B cell (primary cell): ENCODE measurements around the gene ADGRV1. TPM values are rescaled to one million over a fixed set of nuclear protein-coding genes. Genes with fewer than 3 reads are reported as not detected.

Experiments
- ATAC-seq: fragments of 200-7000 bp; cut with Tn5 transposase; one replicate; pipeline ENCODE4 v1.10.0; 2021; ENCODE audit warnings: low read depth, mild to moderate bottlenecking, moderate number of reproducible peaks, moderate library complexity
- CTCF ChIA-PET: fragments of 350-600 bp; sonication (Branson Sonifier 250); formaldehyde crosslinking; loops from one replicate; lab custom pipeline; 2021; ENCODE audit warnings: antibody characterized with exemption, inconsistent platforms; lab: Charles Lee
- POLR2A ChIA-PET: fragments of 350-600 bp; sonication (Branson Sonifier 250); formaldehyde crosslinking; loops from one replicate; lab custom pipeline; 2021; ENCODE audit warnings: antibody characterized with exemption; lab: Charles Lee
- DNase-seq: peaks from one replicate; pipeline ENCODE4 v3.0.0; 2013
- H2AFZ ChIP-seq: 2 replicates; pipeline ENCODE4 v1.6.1; 2012; ENCODE audit warnings: mild to moderate bottlenecking, low read depth, low read length; ENCODE audit not compliant: insufficient read depth, poor library complexity, severe bottlenecking
- H3K27ac ChIP-seq, 2 donors: 1 replicate in 1 of 2; 2 replicates in 1 of 2; pipeline ENCODE4 v1.5.1; 2012 to 2013; ENCODE audit warnings: low read length in 2 of 2, mild to moderate bottlenecking in 2 of 2, moderate library complexity in 1 of 2
- H3K27me3 ChIP-seq, 4 experiments: fragments of 200-600 bp in 1 of 4; sonication (generic) in 1 of 4; replicated peaks in 1 of 4; 1 replicate in 2 of 4; 2 replicates in 2 of 4; pipeline versions ENCODE4 v1.6.1 to v1.7.0; 2013 to 2016; ENCODE audit warnings: low read length in 3 of 4, mild to moderate bottlenecking in 2 of 4, mixed read lengths in 1 of 4, moderate library complexity in 1 of 4; ENCODE audit not compliant: insufficient read depth in 4 of 4, control insufficient read depth in 3 of 4; ENCODE audit errors: control extremely low read depth in 1 of 4
- H3K36me3 ChIP-seq, 2 experiments: replicated peaks in 1 of 2; 1 replicate in 1 of 2; 2 replicates in 1 of 2; pipeline versions ENCODE4 v1.6.1 to v1.7.1; 2013; ENCODE audit warnings: low read length in 1 of 2; ENCODE audit not compliant: insufficient read depth in 2 of 2, control insufficient read depth in 1 of 2; ENCODE audit errors: control extremely low read depth in 1 of 2, extremely low read depth in 1 of 2
- H3K4me1 ChIP-seq, 2 donors: fragments of 200-600 bp in 1 of 2; sonication (generic) in 1 of 2; 1 replicate in 1 of 2; 2 replicates in 1 of 2; pipeline versions ENCODE4 v1.5.1 to v1.6.1; 2013 to 2017; ENCODE audit warnings: low read length in 2 of 2; ENCODE audit not compliant: control insufficient read depth in 2 of 2, insufficient read depth in 2 of 2
- H3K4me2 ChIP-seq: replicated peaks from 2 replicates; pipeline ENCODE3; 2012; ENCODE audit warnings: mild to moderate bottlenecking, low read depth, low read length; ENCODE audit not compliant: poor library complexity, severe bottlenecking
- H3K4me3 ChIP-seq, 5 experiments: fragments of 200-600 bp in 1 of 5; sonication (generic) in 1 of 5; 1 replicate in 3 of 5; 2 replicates in 2 of 5; pipeline versions ENCODE4 v1.5.1 to v1.7.0; 2011 to 2016; ENCODE audit warnings: low read length in 4 of 5, mild to moderate bottlenecking in 4 of 5, low read depth in 2 of 5, control low read depth in 1 of 5, moderate library complexity in 1 of 5; ENCODE audit not compliant: insufficient read depth in 1 of 5; ENCODE audit errors: control extremely low read depth in 1 of 5, extremely low read depth in 1 of 5
- H3K79me2 ChIP-seq: fragments of 200-600 bp; sonication (generic); one replicate; pipeline ENCODE4 v1.6.0; 2016; ENCODE audit warnings: low read length; ENCODE audit not compliant: control insufficient read depth, insufficient read depth
- H3K9ac ChIP-seq: fragments of 200-600 bp; sonication (generic); 2 replicates; pipeline ENCODE4 v1.6.1; 2017; ENCODE audit warnings: mild to moderate bottlenecking, low read length, moderate library complexity
- H3K9me3 ChIP-seq, 3 donors: one replicate each; pipeline versions ENCODE4 v1.6.1 to v1.7.1; 2013; ENCODE audit warnings: low read length in 2 of 3; ENCODE audit not compliant: control insufficient read depth in 2 of 3, insufficient read depth in 1 of 3; ENCODE audit errors: control extremely low read depth in 1 of 3
- H4K20me1 ChIP-seq: 2 replicates; pipeline ENCODE4 v1.6.0; 2012; ENCODE audit warnings: mild to moderate bottlenecking, low read length; ENCODE audit not compliant: insufficient read depth, control insufficient read depth, poor library complexity, severe bottlenecking
- H3K27ac Mint-ChIP-seq: one replicate; pipeline ENCODE4 v1.8.0; 2021; ENCODE audit warnings: mixed read lengths
- H3K27me3 Mint-ChIP-seq: one replicate; pipeline ENCODE4 v1.8.0; 2021; ENCODE audit warnings: mixed read lengths
- H3K4me1 Mint-ChIP-seq: one replicate; pipeline ENCODE4 v1.8.0; 2021; ENCODE audit warnings: mixed read lengths
- H3K4me3 Mint-ChIP-seq: one replicate; pipeline ENCODE4 v1.8.0; 2021; ENCODE audit warnings: mixed read lengths
- H3K9me3 Mint-ChIP-seq: one replicate; pipeline ENCODE4 v1.8.0; 2022; ENCODE audit warnings: mixed read lengths; ENCODE audit not compliant: insufficient read depth
- EZH2 ChIP-seq: IDR thresholded peaks from 2 replicates; pipeline ENCODE4 v1.6.1; 2012; ENCODE audit warnings: borderline replicate concordance, low read depth, mild to moderate bottlenecking, moderate library complexity, low read length; ENCODE audit not compliant: insufficient read depth, poor library complexity, severe bottlenecking
- WGBS: methylation state at CpG from one replicate; pipeline ENCODE4 v1.1.5; 2013; ENCODE audit warnings: missing lambda C conversion rate; ENCODE audit not compliant: insufficient coverage; 5-methylcytosine and 5-hydroxymethylcytosine counted together
- intact Hi-C: fragments of 100-400 bp; cut with micrococcal nuclease; formaldehyde crosslinking; loops from one replicate; pipeline ENCODE4 v1.10.0; 2022
- polyA plus RNA-seq: library from polyadenylated mRNA; depleted of rRNA; stranded (reverse); fragments of >200 nt; gene quantifications from 2 replicates; pipeline ENCODE4 v1.2.3, GENCODE V29; 2012
- total RNA-seq, 2 donors: library from RNA; stranded (reverse); fragments of 120-200 nt in 1 of 2; gene quantifications; 1 replicate in 1 of 2; 2 replicates in 1 of 2; pipeline versions ENCODE4 v1.2.3 to v1.2.4, GENCODE V29; 2013 to 2022
- TF ChIP-seq, protein P1 (sequence below): fragments of 200-600 bp; IDR thresholded peaks from one replicate; pipeline ENCODE4 v1.8.0; 2022; ENCODE audit warnings: antibody characterized with exemption, mild to moderate bottlenecking

The ADGRV1 gene
- total and polyA plus RNA-seq, 2 donors (not counting 1 experiment from before 2014, with no cell fraction given): 0.07 TPM; not detected in 1

GRCh38 chr5:91110686-91111085 lies 552.1 kb downstream of the ADGRV1 start:
- no peaks in the 10 kb centered on the region for H3K4me1 ChIP-seq
- H4K20me1 ChIP-seq: no peaks in the 10 kb centered on the region
- CTCF ChIA-PET: no interaction called here
- Mint-ChIP-seq H3K27ac (no peak overlapping the region), H3K4me1 (no peaks in the 10 kb centered on the region), H3K27me3 (peaks cover 3% of the 10 kb centered on the region), H3K9me3 (no peaks in the 10 kb centered on the region), H3K4me3 (no peak overlapping the region)
- no peak overlapping the region for H2AFZ ChIP-seq
- H3K27me3 ChIP-seq: peaks cover 0 to 3% (median 0%) of the 10 kb centered on the region in 4 experiments
- TF ChIP-seq, protein P1, sequence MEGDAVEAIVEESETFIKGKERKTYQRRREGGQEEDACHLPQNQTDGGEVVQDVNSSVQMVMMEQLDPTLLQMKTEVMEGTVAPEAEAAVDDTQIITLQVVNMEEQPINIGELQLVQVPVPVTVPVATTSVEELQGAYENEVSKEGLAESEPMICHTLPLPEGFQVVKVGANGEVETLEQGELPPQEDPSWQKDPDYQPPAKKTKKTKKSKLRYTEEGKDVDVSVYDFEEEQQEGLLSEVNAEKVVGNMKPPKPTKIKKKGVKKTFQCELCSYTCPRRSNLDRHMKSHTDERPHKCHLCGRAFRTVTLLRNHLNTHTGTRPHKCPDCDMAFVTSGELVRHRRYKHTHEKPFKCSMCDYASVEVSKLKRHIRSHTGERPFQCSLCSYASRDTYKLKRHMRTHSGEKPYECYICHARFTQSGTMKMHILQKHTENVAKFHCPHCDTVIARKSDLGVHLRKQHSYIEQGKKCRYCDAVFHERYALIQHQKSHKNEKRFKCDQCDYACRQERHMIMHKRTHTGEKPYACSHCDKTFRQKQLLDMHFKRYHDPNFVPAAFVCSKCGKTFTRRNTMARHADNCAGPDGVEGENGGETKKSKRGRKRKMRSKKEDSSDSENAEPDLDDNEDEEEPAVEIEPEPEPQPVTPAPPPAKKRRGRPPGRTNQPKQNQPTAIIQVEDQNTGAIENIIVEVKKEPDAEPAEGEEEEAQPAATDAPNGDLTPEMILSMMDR: no peak
- TF ChIP-seq EZH2: no peak
- intact Hi-C loops: no loop called here
- H3K79me2 ChIP-seq: no peaks in the 10 kb centered on the region
- H3K9me3 ChIP-seq: no peaks in the 10 kb centered on the region
- H3K9ac ChIP-seq: no peak overlapping the region
- H3K36me3 ChIP-seq: no peaks in the 10 kb centered on the region
- ATAC-seq (no peak), DNase-seq (no peak)
- no peak overlapping the region for H3K27ac ChIP-seq
- POLR2A ChIA-PET: no interaction called here
- H3K4me3 ChIP-seq: no peak overlapping the region
- WGBS: 68% methylated on average over 3 of the region's 5 CpGs
- H3K4me2 ChIP-seq: no peak overlapping the region

DNA sequence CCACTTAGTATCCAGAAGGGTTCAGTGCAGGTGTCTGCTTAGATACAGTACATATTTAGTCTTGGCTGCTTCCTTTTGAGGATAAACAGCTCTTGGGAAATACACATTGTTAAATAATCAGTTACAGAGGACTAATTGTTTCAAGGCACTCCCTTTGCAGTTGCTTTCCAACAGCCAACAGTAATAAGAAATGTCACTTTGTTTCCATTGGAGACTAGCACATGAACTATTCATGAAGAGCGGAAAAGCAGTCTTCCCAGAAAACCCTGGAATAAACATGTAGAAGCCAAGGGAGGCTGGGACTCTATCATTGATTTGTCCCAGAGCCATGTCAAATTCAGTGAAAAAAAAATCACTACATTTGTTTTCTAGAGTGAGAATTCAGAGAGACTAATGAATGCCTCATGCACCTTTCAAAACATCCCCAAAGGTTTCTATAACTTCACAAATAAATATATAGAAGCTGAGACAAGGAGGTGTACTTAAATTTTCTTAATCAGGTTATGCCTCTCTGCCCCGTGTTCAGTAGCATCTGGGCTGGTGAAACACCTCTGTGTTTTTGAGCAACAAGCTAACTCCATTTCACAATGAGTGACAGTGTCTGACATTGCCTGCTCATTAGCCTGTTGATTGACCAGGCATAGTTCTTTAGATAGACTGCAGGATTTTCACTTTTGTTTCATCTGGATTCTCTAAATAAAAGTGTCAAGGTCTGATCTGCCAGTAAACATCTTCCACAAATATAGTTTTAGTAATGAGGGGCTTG lies 553.1 kb downstream of the ADGRV1 start:
- Histone ChIP-seq H3K27me3 (peaks cover 0 to 3% (median 0%) of the 10 kb centered on the region in 4 experiments), H3K79me2 (no peaks in the 10 kb centered on the region), H3K4me3 (no peak overlapping the region), H2AFZ (no peak overlapping the region), H3K4me1 (no peaks in the 10 kb centered on the region), H3K9me3 (no peaks in the 10 kb centered on the region), H3K9ac (no peak overlapping the region), H4K20me1 (no peaks in the 10 kb centered on the region), H3K4me2 (no peak overlapping the region), H3K36me3 (no peaks in the 10 kb centered on the region), H3K27ac (no peak overlapping the region)
- Mint-ChIP-seq H3K9me3 (no peaks in the 10 kb centered on the region), H3K27me3 (peaks cover 1% of the 10 kb centered on the region), H3K27ac (no peak overlapping the region), H3K4me3 (no peak overlapping the region), H3K4me1 (no peaks in the 10 kb centered on the region)
- ChIA-PET CTCF (no interaction called here), POLR2A (no interaction called here)
- intact Hi-C loops: no loop called here
- no peak for TF ChIP-seq EZH2
- TF ChIP-seq, protein P1: no peak
- WGBS: 100% methylated on average over 2 of the region's 2 CpGs
- ATAC-seq (no peak), DNase-seq (no peak)
